GM11168 (cell line): Measurements from ENCODE around the gene COL3A1.

Experiments used
- in situ Hi-C: fragments of 300-500 bp; cut with MboI; formaldehyde crosslinking; loops from one replicate; pipeline ENCODE4 v1.12.0; 2022; ENCODE audit warnings: low sequenced_read_pairs; ENCODE audit not compliant: unreplicated experiment

Gene COL3A1

DNA sequence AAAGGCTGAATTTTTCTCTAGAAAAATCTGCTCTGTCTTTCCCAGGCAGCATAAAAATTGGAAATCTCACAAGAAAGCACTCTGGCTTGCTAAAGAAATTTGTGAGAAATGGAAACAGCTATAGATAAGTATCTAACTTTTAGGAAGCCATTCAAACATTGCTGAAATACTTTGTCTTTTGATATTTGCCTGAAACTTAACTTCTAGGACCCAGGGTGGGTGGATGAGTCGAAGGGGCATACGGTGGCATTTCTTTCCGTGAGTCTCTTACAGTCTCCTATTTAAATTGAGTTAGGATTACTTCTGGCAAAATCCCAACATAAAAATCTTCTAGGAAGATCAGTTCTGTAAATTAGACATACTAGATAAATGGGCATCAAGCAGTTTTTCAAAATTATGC lies 532 bp upstream of the COL3A1 start:
- in situ Hi-C loops = no loop called here

DNA sequence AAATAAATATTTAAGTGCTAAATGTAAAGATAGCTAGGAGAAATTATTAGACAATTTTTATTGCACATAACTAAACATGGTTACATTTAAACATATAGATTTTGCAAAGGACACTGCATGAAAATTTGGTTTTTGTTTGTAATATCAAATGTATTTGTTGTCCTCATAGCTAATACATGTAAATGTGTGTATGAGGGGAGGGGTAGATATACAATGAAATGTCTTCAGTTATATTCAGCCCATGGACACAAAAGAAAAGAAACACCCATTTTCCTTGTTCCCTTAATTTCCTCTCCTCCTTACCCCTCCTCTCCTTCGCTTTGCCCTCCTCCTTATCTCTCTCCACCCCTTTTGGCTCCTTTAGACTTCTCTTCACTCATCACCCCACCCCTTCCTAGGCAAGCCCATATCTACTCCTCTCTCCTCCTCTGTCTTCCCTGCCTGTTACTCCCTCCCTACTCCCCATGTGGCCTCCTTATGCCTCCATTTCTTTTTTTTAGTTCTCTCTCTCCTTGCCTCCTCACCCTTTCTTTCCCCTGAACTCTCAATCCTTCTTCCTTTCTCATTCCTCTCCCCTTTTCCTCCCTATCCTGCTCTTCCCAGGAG lies 1.4 kb downstream of the COL3A1 start:
- in situ Hi-C loops = no loop called here

DNA sequence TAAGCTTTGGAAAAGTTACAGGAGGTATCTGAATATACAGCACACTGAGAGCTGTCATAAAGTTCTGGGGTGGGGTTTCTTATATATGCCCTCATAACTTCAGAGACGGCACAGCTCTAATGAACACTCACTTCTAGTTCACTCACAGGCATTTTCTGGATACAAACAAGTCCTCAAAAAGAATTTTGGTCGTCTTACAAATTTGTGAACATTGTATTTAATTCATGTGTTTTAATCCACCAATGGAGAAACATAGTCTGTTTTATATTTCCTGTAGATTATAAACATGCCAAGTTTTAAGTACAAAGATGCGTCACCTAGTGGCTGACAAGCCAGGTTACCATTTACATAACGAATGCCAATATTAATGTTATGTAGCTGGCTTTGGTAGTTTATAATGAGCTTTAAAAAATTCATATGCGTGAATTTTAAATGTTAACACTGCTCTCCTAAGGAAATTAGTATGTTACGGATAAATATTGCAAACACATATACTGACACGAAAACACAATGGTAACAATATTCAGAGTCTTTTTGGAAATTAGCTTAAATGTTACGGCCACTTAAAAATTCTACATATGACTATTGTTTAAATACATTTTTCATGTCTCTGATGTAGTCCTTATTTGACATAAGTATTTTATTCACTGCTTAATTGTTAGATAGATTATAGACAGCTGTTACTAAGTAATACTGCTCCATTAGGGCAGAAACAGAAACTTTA lies 2.5 kb downstream of the COL3A1 start:
- in situ Hi-C loops = no loop called here

DNA sequence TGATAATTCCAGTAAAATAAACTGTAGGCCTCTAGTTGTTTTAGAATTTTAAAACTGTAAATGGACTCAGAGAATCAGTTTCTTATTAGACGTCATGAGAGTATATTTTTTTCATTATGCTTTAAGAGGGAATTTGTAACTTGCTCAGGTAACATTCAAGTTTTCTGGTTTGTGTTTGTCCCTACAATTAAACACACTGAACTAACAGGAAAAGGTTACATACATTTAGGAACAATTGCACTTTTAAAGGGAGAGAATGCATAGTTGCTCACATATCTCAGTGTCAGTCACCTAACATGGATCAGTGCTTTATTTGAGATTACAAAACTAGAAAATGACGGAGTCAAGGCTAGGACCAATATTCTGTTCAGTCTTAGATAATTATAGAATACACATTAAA lies 3.1 kb downstream of the COL3A1 start:
- in situ Hi-C loops = no loop called here

DNA sequence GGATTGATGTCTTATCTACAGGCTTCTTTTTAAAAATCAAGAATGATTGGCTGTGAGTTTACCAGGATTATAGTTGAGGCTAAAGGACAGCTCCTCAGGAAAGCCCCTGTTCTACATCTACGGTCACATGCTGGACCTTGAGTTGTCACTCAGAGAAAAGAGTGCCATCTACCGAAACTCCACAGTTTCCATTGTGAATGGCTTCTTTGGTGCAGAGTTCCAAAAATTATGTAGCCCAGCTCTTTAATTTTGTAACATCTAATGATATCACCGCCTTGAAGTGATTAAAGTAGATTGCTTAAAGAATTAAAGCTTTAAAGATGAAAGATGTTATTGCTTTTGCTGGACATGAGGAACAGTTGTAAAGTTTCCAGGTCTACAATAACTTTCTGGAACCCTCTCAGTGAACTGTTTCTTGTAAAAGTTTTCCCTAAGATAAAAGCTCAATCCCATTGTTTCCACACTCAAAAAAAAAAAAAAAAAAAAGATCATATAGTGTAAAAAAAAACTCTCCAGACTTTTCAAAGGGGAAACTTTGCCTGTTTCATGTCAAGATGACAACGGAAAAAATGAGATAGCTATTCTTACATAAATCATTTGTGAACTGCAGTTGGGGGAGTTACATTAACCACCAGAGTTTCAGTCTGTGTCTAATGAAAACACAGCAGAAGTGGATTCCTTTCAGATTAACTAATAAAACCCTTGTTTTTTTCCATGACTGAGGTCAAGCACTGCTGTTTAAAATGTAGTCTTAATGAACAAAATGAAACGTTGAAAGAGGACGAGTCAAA lies 4.3 kb downstream of the COL3A1 start:
- in situ Hi-C loops = no loop called here

DNA sequence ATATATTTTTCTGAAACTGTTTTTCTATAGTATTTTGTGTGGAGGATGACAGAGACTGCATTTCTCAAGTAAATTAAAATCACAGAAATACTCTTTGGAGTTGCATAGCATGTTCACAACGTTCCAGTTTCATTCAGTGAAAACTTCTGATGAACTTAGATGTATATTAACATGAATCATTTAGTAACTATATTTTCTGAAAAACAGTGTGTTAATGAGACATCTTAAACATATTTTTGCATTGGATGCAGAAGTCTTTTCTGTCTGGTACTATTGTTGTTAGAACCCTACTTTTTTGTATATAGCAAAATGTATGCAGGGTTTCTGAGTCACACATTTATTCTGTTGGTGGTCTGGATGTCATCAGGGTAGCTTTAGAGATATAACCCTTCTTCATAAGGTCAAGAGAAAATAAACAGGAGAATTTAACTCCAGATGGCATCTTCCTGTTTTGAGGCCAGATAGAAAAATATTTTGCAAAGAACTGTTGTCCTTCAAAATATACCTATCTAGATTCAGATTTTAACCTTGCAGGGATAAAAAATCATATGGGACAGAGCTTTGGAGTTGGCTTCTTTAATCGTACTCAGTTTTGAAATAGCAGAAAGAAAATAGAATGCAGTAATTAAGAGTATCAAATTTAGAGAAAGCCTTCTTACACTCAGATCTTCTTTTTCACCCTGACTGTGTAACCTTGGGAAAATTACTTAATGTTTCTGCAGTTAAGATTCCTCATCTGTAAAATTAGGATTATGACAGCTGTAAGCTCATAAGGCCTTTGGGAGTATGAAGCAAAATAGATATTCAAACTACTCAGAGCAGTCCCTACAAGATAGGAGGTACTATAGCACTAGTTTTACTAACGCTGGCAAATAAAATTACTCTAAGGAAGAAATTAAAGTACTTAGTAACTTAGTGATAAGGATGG lies 5.3 kb downstream of the COL3A1 start:
- in situ Hi-C loops = no loop called here

DNA sequence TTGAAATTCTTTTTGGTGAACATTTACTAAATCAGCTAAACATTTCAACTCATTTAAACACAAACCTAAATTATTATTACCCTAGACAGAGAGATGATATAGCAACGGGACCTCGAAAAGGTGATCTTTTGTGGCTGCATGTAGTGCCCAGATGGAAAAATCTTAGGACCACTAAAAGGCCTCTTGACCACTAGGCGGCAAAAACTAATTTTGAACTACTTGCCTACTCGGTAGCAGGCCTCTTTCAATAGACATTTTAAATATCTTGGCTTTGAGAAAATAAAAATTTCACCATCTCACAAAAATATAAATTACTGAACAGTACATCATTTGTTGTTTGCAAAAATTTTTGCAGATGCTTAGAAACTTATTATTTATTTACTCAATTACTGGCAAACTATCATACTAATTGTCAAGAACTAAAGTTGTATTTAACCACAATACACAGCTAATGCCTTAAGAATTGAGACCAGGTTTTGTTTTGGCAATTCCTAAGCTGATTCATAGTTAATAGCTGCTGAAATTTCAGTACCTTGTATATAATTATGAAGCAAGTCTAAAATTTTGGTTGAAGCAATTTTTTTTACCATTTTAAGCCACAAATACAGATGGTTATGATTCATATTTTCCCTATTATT lies 9.4 kb downstream of the COL3A1 start:
- in situ Hi-C loops = no loop called here

DNA sequence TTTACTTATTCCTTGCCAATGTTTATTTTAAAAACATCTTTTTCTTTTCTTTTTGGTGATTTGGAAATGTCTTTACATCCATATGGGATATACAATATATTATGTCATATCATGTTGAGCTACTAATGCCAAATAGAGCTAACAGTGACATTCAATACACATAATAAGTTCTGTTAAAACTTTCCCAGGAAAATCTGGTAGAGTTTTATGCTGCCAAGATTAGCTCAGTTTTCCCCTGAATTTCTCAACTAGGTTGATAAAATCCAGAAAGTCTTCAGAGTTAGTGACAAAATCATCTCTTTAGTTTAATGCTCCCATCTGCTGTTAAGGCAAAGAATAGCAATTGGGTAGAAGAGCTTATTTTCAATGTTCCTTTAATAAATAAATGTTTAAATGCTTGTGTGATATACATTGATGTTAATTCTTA lies 9.9 kb downstream of the COL3A1 start:
- in situ Hi-C loops = no loop called here

DNA sequence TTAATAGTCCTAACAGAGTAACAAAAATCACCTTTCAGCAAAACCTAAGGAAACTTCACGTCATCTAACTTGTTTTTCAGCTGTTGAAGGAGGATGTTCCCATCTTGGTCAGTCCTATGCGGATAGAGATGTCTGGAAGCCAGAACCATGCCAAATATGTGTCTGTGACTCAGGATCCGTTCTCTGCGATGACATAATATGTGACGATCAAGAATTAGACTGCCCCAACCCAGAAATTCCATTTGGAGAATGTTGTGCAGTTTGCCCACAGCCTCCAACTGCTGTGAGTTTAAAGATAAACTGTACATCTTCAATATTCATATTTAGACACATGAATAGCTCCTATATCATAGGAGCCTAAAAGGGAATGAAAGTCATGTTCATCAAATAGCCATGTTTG lies 10.5 kb downstream of the COL3A1 start:
- in situ Hi-C loops = no loop called here

DNA sequence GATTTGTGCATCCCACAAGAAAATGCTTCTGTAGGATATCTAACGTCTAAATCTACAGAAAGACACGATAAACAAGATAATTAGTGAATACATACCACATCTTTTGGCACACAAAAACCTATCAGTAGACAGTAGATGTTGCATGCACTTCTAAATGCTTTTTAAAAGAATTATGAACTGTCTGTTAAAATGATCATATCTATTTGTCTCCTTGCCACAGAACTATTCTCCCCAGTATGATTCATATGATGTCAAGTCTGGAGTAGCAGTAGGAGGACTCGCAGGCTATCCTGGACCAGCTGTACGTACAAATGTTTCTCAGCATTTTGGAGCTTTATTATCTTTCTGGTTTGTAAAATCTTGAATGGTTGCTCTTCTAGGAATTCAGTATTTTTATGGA lies 12.7 kb downstream of the COL3A1 start:
- in situ Hi-C loops = no loop called here

DNA sequence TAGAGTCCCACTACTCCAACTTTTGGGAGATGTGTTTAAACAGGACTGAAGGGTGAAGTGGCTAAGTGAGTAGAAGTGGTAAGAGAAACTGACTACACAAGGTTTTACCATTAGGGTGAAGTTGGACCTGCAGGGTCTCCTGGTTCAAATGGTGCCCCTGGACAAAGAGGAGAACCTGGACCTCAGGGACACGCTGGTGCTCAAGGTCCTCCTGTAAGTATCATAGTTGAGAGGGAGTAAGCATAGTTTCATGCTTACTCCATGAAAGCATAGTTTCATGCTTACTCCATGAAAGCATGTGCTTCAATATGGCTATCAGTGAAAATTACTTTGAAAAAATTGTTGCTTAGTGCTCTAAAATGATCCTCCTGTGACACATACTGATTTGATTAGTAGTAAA lies 19.1 kb downstream of the COL3A1 start:
- in situ Hi-C loops = no loop called here

DNA sequence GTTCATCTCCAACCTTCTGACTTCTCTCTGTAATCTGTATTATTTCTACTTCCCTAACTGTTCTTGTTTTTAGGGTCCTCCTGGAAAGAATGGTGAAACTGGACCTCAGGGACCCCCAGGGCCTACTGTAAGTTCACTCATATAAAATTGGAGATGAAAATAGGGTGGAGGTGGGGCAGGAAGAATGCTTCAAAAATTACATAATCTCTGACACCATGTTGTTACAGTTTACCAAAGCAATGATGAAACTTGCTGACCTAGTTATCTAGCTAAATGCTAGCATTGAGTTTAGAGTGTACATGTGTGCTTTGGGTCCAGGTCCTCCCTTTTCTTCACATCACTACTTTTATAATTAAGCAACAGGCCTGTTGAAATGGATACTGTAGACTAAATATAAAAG lies 23.1 kb downstream of the COL3A1 start:
- in situ Hi-C loops = no loop called here

DNA sequence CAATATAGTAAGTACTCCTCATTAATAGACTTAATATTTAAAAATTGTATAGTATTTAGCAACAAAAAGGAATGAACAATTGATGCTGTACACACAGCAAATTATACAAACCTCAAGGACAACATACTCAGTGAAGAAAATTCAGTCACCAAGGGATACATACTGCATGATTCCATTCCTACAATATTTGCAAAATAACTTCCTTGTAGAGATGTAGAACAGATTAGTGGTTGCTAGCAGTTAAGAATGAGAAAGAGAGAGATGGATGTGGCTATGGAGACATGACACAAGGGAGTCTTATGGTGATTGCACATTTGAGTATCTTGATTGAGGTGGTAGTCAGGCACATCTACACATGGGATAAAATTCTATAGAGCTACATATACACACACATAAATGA lies 26.0 kb downstream of the COL3A1 start:
- in situ Hi-C loops = no loop called here

DNA sequence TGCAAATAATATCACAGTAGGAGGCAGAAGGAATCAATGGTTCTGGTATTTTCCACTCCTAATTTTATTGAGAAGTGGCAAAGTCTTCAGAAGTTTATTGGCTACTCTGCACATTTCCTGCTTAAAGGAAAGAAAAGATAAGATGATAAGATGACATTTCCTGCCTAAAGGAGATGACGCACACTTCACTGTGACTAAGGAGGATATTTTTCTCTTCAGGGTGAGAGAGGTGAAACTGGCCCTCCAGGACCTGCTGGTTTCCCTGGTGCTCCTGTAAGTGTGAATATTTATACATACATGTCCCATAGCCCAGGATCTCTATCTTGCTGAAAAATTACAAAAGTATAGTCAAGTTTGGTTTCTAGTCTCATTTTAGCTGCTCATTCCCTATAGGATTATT lies 27.9 kb downstream of the COL3A1 start:
- in situ Hi-C loops = no loop called here

DNA sequence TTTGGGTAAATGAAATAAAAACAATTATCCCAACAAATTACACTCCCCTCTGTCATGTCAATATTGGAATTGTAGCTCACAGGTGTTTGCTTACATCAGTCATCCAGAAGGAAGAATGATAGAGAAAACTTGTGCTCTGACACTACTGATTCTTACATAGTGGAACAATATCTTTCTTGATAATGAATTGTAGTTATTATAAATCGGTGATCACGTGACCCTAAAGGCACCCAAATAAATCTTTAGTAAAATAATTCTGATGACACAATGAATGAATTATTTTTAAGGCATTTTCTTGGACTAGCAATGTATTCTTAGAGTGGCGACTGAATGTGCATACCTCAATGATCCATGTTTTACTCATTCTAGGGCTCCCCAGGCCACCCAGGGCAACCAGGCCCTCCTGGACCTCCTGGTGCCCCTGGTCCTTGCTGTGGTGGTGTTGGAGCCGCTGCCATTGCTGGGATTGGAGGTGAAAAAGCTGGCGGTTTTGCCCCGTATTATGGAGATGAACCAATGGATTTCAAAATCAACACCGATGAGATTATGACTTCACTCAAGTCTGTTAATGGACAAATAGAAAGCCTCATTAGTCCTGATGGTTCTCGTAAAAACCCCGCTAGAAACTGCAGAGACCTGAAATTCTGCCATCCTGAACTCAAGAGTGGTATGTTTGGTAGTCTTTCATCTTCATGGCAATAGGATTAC lies 34.5 kb downstream of the COL3A1 start:
- in situ Hi-C loops = no loop called here

DNA sequence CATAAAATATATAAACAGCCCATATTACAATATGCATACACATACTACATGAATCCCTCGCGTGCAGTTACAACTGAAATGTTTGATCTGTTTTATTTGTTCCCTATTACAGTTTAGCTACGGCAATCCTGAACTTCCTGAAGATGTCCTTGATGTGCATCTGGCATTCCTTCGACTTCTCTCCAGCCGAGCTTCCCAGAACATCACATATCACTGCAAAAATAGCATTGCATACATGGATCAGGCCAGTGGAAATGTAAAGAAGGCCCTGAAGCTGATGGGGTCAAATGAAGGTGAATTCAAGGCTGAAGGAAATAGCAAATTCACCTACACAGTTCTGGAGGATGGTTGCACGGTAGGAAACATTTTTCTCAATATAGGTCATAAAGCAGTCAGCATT lies 36.4 kb downstream of the COL3A1 start:
- in situ Hi-C loops = no loop called here

DNA sequence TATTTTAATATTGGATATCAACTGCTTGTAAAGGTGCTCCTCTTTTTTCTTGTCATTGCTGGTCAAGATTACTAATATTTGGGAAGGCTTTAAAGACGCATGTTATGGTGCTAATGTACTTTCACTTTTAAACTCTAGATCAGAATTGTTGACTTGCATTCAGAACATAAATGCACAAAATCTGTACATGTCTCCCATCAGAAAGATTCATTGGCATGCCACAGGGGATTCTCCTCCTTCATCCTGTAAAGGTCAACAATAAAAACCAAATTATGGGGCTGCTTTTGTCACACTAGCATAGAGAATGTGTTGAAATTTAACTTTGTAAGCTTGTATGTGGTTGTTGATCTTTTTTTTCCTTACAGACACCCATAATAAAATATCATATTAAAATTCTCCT lies 38.2 kb downstream of the COL3A1 start:
- in situ Hi-C loops = no loop called here

DNA sequence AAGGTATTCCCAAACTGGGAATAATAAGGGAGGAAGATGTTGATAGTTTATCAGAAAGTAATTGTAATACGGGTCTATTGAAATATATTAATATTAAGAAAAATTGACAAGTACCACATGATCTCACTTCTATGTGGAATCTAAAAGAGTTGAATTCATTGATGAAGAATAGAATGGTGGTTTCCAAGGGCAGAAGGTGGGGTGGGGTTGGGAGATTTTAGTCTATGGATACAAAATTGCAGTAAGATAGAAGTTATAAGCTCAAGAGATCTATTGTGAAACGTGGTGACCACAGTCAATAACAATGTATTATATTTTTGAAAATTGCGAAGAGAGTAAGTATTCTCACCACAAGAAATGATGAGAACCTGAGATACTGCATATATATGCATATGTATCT lies 38.9 kb downstream of the COL3A1 start:
- in situ Hi-C loops = no loop called here

DNA sequence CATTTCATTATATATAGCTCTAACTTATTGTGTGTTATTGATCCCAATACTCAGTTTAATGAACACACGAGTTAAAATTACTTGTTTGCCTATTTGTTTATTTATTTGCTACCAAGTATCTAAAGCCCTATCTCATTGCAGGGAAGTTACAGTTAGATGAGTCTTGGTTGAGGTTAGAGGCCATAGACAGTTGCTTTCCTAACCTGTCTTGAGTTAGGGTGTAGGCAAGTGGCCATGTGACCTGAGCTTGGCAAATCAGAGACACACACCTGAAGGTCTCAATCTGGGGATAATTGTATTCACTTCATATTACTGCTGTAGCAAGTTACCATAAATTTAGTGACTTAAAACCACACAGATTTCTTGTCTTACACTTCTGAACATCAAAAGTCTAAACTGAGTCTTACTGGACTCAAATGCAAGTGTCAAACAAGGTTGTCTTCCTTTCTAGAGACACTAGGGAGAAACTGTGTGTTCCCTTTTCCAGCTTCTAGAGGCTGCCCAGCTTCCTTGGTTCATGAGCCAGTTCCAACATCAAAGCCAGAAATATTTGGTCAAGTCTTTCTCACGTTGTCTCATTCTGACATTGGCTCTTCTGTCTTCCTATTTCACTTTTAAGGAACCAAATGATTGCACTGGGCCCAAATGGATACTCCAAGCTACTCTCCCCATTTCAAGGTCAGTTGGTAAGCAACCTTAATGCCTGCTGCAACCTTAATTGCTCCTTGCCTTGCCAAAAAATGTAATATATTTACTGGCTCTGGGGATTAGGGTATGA lies 39.7 kb downstream of the COL3A1 start:
- in situ Hi-C loops = no loop called here
